IPS-11a (cell line): ENCODE data around the gene TNRC6C.
"Not testable (repeated sequence)": the region's sequence is repeated elsewhere in the genome, so short reads cannot be mapped to it uniquely, and the experiment has no call there.

ENCODE experiments used
- H3K4me3 ChIP-seq: one replicate; pipeline ENCODE4 v1.5.1; 2013; ENCODE audit warnings: low read depth, low read length, control low read depth

Gene TNRC6C

GRCh38 chr17:78133179-78133951 is 174.9 kb downstream of the TNRC6C start:
- H3K4me3 ChIP-seq, result no peak overlapping the region

- H3K4me3 ChIP-seq, result no peak overlapping the region
These were observed 175.7 kb downstream of the TNRC6C start for GRCh38 chr17:78133971-78134898.

DNA sequence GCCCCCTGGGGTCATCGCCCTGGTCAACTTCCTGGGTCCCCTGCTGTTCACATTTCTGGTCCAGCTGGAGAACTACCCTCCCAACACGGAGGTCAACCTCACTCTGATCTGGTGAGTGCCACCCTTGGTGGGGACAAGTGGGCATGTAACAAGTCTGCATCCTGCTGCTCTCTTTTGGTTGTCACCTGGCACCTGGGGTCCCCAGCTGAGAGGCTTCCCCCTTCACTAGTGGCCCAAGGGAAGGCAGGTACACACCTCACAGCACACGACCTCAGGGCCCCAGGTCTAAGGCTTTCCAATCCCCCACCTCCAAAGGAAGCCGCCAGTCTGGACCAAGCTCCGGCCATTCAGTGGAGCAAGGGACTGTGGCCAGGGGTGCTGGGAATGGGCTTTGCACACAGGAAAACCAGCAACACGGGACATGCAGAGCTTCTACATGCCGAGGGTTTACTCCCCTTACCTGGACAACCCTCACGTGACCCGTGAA is 176.4 kb downstream of the TNRC6C start:
- no peak overlapping the region for H3K4me3 ChIP-seq

GRCh38 chr17:78135858-78136500 is 177.5 kb downstream of the TNRC6C start:
- H3K4me3 ChIP-seq, result no peak overlapping the region

DNA sequence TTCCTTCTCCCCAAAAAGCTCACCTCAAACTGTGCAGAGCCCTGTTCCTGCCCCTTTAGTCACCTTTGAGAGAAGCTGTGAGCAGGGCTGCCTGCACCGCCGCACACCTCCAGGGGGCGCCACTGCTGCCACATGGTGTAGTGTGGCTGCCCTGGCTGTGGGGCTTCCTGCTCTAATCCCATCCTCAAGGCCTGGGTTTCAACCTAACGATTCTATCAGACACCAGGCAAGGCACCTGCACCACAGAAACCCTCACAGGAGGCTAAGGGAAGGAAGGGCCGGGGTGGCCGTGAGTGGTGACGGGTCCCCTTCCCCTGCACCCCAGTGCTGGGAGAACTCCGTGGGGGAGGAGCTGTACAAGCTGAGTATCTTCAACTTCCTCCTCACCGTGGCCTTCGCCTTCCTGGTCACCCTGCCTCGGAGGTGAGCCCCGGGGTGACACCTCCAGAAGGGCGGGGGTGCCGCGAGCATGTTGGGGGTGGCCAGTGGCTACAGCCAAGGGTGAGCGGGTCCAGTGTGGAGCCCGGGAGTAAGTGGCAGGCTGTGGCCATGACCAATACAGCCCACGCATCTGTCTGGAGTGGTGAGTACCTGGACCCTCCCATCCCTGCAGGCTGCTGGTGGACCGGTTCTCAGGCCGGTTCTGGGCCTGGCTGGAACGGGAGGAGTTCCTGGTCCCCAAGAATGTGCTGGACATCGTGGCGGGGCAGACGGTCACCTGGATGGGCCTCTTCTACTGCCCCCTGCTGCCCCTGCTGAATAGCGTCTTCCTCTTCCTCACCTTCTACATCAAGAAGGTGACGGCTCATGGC is 179.1 kb downstream of the TNRC6C start:
- H3K4me3 ChIP-seq, result no peak overlapping the region

- no peak overlapping the region for H3K4me3 ChIP-seq
These were observed 179.9 kb downstream of the TNRC6C start for GRCh38 chr17:78138204-78139060.

DNA sequence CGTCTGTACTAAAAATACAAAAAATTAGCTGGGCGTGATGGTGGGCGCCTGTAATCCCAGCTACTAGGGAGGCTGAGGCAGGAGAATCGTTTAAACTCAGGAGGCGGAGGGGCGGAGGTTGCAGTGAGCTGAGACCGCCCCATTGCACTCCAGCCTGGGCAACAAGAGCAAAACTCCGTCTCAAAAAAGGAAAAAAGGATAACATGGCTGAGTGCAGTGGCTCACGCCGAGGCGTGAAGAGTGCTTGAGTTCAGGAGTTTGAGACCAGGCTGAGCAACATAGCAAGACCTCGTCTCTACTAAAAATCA is 181.3 kb downstream of the TNRC6C start:
- not testable (repeated sequence) for H3K4me3 ChIP-seq

DNA sequence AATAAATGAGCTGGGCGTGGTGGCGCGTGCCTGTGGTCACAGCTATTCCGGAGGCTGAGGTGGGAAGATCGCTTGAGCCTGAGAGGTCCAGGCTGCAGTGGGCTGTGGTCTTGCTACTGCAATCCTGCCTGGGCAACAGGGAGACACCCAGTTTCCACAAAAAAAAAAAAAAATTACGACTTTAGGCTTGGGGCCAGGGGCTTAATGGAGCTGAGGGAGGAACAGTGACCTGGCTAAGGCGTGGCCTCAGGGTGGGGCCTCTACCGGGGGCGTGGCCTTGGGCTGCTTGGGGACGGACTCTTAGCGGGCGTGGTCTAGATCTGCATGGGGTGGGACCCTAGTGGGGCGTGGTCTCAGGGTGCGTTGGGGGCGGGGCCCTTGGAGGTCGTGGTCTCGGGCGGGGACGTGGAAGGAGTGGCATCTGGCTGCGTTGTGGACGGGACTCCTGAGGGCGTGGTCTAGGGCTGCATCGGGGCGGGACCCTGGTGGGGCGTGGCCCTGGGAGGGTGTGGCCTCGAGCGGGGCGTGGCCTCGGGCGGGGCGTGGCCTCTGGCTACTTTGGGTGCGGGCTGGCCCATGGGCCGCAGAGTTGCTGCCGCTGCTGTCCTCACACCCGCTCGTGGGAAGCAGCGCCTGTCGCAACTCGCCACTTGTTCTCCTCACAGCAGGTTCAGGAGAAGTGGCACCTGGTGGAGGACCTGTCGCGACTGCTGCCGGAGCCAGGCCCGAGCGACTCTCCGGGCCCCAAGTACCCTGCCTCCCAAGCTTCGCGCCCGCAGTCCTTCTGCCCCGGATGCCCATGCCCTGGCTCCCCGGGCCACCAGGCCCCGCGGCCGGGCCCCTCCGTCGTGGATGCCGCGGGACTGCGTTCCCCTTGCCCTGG is 181.9 kb downstream of the TNRC6C start:
- no peak overlapping the region for H3K4me3 ChIP-seq

GRCh38 chr17:78141437-78142118 is 183.1 kb downstream of the TNRC6C start:
- no peak overlapping the region for H3K4me3 ChIP-seq

GRCh38 chr17:78142119-78142861 is 183.8 kb downstream of the TNRC6C start:
- H3K4me3 ChIP-seq, result no peak overlapping the region

DNA sequence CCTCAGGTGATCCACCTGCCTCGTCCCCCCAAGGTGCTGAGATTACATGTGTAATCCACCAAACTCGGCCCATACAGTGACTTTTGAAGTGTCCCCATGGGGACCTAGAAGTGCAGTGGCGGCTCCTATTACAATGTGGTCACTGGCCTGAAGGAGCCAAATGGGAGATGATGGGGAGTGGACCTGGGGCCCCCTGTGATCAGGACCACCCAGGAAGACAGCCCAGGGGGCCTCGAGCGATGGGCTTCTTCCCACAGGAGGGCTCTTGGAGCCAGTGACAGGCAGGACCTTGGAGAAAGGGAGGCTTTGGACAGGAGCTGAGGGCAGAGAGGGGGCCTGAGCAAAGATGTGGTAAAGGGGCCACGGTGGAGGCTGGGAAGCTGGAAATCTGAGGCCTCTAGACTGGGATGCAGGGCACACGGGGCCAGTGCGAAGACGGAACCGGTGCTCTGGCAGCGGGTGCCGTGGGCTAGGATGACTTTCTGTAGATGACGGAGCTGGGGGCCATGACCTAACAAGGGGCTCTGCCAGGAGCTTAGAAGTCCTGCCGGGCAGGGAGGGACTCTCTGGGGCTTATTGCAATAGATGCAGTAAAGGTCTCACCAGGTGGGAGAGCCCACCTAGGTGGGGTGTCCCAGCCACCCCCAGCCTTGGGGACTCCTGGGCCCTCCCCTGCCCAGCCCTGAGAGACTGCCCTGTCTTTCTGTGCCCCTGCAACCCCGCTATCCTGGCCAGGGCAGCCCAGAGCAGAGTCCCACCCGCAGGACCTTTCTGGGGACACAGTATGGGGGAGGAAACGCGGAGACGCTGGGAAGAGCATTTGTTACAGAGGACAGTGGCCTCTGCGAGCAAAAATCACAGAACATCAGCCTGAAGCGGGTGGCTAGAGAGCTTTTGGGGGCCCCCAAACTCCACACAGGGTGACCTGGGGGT is 185.0 kb downstream of the TNRC6C start:
- H3K4me3 ChIP-seq, result no peak overlapping the region

GRCh38 chr17:78144147-78144719 is 185.7 kb downstream of the TNRC6C start:
- H3K4me3 ChIP-seq, result no peak overlapping the region

DNA sequence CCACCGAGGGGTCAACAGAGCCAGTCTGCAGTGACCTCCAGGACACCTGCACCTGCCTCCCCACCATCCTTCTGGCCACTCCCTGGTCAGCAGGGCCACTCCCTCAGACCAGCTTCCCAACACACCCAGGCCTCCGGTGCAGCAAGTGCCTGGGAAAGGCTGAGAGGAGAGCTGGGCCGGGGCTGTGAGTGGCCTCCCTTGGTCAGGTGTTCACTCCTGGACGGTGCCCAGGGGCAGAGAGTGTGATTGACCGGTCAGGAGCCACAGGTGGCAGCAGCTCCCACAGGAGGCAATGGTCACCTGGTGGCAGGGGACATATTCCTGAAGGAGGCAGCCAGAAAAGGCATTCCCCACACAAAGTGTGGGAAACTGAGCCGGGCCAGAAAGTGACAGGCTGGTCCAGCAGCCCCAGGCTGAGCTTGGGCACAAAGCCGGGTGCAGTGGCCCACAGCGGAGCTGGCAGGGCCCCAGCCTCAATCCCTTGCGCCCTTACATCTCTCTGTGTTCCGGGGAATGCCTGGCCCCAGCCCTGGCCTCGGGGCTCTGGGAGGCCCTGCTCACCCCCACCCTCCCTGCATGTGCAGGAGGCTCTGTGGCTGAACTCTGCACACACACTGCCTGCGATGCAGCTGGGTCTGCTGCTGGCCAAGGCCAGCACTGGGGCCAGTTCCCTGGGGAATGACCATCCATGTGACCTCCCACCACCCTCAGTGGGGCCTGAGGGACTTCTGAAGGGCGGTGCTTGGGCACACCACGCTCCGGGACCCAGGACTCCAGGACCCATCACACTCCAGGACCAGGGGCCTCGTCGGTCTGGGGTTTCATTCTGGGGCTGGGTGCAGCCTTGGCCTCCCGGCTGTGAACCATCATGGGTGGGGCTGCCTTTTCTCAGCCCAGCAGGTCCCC is 186.5 kb downstream of the TNRC6C start:
- no peak overlapping the region for H3K4me3 ChIP-seq

GRCh38 chr17:78146471-78146869 is 188.0 kb downstream of the TNRC6C start:
- no peak overlapping the region for H3K4me3 ChIP-seq

GRCh38 chr17:78146881-78147280 is 188.4 kb downstream of the TNRC6C start:
- H3K4me3 ChIP-seq, result no peak overlapping the region
